NT2/D1 (cell line): ENCODE results near the gene DLX1.

Experiments used
- SUZ12 ChIP-seq: IDR thresholded peaks from 2 replicates; pipeline ENCODE4 v1.6.1; 2011; ENCODE audit not compliant: insufficient read length, insufficient read depth; ENCODE audit errors: extremely low read depth
- YY1 ChIP-seq: IDR thresholded peaks from 2 replicates; pipeline ENCODE4 v1.6.1; 2011; ENCODE audit not compliant: insufficient read length, insufficient read depth
- ZNF274 ChIP-seq: IDR thresholded peaks from 2 replicates; pipeline ENCODE4 v1.6.1; 2011; ENCODE audit warnings: mild to moderate bottlenecking, low read depth, low read length

DNA sequence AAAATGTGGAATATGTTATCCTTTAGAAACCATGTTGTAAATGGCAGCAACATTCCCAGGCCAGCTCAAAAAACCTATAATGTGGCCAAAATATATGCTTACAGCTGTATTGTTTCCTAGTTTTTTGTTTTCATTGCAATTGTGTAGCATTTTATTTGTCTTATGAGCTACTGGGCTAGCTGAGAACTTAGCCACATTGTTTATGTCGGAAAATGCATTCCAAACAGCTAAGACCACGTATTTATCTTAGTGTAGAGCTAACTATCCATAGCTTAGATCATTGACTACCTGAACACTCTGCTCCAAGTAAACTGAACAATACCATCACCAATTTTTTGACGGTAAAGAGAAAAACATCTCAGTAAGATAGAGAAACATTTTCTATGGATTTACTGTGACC is 47.2 kb upstream of the DLX1 start:
- no peak for TF ChIP-seq ZNF274
- TF ChIP-seq SUZ12, result no peak
- no peak for TF ChIP-seq YY1
